Activated effector memory CD4-positive, alpha-beta T cell treated with anti-CD3 and anti-CD28 coated beads, Interleukin-2, amount 50 U/mL, for 16 hours (primary cell): ENCODE measurements around the gene FAT2.

ENCODE experiments used
- DNase-seq: peaks from one replicate; pipeline ENCODE4 v3.0.0-alpha.2; 2020

The FAT2 gene, protein sequence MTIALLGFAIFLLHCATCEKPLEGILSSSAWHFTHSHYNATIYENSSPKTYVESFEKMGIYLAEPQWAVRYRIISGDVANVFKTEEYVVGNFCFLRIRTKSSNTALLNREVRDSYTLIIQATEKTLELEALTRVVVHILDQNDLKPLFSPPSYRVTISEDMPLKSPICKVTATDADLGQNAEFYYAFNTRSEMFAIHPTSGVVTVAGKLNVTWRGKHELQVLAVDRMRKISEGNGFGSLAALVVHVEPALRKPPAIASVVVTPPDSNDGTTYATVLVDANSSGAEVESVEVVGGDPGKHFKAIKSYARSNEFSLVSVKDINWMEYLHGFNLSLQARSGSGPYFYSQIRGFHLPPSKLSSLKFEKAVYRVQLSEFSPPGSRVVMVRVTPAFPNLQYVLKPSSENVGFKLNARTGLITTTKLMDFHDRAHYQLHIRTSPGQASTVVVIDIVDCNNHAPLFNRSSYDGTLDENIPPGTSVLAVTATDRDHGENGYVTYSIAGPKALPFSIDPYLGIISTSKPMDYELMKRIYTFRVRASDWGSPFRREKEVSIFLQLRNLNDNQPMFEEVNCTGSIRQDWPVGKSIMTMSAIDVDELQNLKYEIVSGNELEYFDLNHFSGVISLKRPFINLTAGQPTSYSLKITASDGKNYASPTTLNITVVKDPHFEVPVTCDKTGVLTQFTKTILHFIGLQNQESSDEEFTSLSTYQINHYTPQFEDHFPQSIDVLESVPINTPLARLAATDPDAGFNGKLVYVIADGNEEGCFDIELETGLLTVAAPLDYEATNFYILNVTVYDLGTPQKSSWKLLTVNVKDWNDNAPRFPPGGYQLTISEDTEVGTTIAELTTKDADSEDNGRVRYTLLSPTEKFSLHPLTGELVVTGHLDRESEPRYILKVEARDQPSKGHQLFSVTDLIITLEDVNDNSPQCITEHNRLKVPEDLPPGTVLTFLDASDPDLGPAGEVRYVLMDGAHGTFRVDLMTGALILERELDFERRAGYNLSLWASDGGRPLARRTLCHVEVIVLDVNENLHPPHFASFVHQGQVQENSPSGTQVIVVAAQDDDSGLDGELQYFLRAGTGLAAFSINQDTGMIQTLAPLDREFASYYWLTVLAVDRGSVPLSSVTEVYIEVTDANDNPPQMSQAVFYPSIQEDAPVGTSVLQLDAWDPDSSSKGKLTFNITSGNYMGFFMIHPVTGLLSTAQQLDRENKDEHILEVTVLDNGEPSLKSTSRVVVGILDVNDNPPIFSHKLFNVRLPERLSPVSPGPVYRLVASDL (N-terminal part only)

GRCh38 chr5:151591144-151591819, at the start of gene FAT2:
Gene FAT2, minus strand, starts transcription at chr5:151591331. Its CDS starts 22,400 bp downstream, at chr5:151568931.
- no peak for DNase-seq

- no peak for DNase-seq
Observed at GRCh38 chr5:151638619-151639018, 47.5 kb upstream of the FAT2 start.

DNA sequence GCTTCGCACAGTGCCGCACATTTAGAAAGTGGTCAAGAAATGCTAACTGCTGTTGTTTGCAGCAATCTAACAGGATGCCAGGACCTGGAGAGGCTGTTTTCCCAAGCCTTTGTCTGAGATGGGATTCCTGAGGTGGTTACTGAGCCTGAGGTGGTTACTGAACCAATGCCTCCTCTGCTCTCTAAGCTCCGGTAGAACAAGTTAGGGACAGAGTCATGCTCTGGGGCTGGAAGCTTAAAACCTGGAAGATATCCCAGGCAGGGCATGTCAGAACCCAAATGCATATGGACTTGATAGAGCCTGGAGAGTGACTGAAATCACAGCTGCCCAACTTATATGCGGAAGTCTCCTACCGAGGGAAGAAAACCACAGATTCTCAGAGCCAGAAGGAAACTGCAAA, 46.5 kb upstream of the FAT2 start:
- DNase-seq: no peak

GRCh38 chr5:151633892-151634291, 42.8 kb upstream of the FAT2 start:
- DNase-seq: no peak

- no peak for DNase-seq
Observed at GRCh38 chr5:151632941-151633340, 41.8 kb upstream of the FAT2 start.

DNA sequence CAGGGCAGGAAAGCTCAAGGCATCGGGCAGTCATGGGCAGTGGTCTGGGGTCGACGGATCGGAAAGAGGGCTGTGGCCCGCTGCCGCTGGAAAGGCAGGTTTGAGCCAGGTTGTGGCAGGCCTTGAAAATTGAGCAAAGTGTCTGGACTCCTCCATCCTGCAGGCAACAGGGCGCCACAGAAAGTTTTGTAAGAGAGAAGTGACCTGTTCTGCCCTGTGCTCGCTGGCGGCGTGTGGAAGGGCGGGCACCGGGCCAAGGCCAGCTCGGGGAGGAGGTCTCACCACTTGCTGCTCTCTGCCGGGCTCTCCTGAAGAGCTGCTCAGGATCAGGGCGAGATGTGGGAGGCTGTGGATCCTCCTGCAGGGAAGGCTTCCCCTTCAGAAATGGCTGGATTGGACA, 41.4 kb upstream of the FAT2 start:
- no peak for DNase-seq

DNA sequence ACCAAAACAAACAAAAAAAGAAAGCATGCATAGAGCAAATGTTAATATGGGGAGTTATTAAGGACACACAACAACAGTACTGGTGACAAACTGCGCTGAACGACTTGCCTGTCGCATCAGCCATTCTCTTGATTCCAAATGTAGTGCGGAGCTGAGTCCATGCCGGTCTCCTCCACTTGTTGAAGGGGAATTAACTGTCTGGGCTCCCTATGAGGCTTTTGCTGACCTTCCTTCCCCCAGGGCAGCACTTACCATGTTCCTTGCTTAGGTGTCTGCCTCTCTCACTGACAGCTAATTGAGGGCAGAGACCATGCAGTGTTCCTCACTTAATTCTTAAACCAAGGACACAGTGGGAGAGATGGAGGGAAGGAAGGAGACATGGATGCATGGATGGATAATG, 40.8 kb upstream of the FAT2 start:
- no peak for DNase-seq

DNA sequence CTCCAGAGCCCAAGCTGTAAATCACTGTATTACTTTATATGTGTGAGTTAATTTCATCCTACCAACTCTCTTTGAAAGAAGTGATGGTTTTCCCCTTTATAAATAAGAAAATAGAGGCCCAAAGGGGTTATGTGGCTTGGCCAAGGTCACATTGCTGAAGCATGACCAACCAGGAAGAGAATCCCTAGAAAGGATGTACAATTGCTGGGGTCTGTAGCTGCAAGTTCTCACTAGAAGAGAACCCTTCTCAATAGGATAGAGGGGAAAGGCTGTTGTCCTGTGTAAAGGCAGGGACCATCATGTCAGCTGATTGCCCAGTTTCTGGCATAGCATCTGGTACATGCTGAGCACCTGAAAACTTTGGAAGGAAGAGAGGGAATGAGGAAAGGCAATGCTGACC, 39.0 kb upstream of the FAT2 start:
- DNase-seq: no peak

DNA sequence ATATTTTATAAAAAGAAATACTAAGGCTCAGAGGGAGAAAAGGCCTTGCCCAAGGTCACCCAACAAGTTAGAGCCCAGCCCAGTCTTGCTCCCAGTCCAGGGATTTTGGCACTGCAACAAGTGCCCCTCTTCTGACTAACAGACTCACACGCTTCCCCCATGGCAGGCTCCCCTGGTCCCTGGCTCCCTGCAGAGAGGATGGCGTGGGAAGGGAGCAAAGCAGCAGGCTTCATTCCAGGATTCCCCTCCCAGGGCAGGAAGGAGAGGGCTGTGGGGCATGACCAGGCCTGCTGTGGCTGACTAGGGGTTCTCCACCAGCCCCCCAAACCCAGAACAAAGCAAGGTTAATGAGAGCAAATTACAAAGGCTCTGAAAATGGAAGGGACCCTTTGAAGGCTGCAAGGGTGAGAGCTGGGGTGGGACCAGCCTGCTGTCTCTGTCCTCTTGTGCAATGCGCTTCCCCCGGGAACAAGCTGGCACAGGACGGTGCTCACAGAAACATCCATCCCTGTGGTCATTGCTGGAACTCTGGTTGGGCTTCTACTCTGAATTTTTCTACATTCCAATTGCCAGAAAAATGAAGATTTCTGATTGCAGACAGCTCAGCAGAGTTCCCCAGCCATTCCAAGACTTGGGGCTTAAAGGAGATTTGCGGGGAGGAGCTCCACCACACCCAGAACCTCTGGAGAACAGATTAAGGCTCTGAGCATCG, 37.1 kb upstream of the FAT2 start:
- no peak for DNase-seq

DNA sequence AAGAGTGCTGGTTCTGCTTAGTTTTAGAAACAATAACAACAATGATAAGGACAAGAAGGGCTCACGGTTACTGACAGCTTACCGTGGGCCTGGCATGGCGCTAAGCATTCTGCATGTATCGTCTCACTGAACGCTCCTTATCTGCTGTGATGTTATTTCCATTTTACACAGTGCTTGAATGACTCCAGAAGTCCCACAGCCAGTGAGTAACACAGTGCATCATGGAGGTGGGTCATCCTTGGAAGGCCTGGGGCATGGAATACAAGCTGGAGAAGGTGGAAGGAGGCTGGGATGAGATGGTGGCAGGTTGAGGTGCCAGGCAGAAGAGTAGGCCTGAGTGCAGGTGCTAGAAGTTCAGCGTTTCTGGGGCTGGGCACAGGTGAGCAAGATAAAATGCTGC, 36.5 kb upstream of the FAT2 start:
- no peak for DNase-seq

DNA sequence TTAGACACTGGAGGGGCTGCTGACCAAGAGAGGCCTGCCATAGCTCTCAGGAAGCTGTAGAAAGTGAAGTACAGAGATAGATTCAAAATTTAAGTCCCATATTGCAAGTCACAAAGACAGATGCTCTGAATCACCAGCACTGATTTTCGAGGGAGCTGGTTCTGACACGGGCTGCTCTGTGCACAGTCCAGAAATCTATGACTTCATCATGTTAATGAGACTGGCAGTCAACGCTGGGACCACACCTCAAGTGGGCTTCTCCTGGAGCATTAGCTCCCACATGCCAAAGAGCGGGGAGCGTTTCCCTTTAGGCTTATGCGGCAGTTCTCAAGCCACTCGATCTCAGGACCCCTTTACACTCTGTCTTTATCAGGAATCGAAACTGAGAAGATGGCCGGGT, 34.2 kb upstream of the FAT2 start:
- DNase-seq: no peak

- no peak for DNase-seq
Observed at GRCh38 chr5:151624476-151624875, 33.3 kb upstream of the FAT2 start.

- no peak for DNase-seq
Observed at GRCh38 chr5:151622367-151623088, 31.4 kb upstream of the FAT2 start.

DNA sequence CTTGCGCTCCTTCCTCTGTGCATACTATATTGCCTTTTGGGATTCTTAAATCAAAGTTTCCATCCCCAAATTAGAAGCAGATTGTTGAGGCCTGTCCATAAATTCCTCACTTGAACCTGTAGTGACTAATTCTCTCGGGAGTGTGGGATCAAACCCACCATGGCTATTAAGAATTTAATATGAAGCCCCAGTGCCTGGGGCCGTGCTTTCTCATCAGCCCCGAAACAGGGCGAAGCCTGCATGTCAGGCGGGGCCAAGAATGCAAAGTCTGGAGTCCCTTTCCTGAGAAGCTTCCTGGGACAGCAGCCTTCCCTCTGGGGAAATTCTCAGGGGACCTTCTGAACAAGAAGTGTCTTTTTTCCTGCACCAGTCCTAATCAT, 29.3 kb upstream of the FAT2 start:
- DNase-seq: no peak

GRCh38 chr5:151619812-151620460, 28.8 kb upstream of the FAT2 start:
- DNase-seq: no peak

DNA sequence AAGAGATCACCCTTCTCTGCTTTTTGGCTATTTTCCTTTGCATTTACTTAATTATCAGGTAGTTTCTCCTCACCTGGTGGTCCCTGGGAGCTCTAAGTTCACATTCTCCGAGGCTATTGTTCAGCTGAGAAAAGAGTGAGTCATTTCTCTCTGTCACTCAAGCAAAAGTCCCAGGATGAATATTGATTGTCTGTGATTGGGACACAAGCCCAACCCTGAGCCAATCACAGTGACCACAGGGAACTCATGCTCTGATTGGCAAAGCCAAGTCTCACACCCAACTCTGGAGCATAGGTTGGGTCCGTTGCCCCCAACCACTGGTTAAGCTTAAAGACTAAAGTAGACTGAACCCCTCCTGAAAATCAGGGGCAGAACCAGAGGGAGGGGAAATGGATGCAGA, 27.8 kb upstream of the FAT2 start:
- DNase-seq: no peak

- DNase-seq: no peak
Observed at GRCh38 chr5:151617841-151618710, 26.9 kb upstream of the FAT2 start.

- no peak for DNase-seq
Observed at GRCh38 chr5:151617383-151617840, 26.3 kb upstream of the FAT2 start.

DNA sequence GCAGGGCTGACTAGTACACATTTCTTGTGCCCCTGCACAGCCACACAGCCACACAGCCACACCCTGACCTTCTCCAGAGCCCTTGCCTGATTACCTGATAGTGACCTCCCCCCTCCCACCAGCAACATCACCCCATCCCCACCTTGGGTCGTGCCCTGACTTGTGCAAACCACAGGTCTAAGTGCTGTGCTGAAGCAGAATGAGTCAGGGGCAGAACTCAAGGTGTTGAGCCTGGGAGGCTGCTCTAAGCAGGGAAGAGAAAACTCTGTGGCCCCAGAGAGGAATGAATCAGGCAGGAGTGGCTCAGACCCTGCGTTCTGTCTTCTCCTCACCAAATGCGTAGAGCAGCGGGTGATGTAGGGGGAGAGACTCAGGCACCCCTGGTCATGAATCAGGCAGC, 24.3 kb upstream of the FAT2 start:
- no peak for DNase-seq

GRCh38 chr5:151614565-151614964, 23.4 kb upstream of the FAT2 start:
- no peak for DNase-seq
